HG03139 (cell line): ENCODE results near the gene ST8SIA6.

ENCODE experiments used
- ATAC-seq: cut with Tn5 transposase; IDR thresholded peaks from one replicate; pipeline ENCODE4 v1.9.1; 2021; ENCODE audit not compliant: unreplicated experiment

Gene ST8SIA6

DNA sequence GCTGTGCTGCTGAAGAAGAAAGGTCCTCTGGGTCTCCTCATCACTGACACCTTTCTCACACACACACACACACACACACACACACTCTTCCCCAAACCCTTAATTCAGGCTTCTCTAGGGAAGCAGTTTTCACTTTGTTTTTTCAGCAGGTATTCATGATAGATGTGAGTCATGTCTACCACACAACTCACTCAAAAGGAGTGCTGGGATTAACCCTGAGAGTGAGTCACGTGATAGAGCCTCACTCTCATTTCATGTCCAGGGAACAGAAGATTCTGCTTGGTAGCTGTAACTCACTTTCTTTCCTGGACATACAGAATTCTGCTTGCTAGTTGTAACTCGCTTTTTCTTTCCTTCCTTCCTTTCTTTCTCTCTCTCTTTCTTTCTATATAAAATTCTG, 181.0 kb downstream of the ST8SIA6 start:
- no peak for ATAC-seq

DNA sequence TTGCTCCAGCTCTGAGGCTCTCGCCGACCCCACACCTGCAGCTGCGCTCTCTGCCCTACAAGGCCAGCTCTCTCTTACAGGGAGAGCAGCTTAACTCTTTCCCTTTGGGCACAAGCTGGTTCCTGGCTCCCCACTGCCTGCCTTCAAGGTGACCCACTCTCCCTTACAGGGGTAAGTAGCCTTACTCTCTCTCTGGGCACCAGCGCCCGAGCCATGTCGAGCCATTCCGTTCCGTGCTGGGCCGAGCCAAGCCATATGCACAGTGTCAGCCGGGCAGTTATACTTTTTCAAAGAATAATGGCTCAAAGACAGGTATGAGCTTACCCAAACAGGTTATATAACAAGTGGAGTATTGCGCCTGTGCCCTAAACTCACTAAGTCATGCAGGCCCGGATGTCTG, 181.7 kb downstream of the ST8SIA6 start:
- ATAC-seq: no peak
